Measurements from ENCODE around the gene ADAMTS14. TPM values are rescaled to one million over a fixed set of nuclear protein-coding genes. Genes with fewer than 3 reads are reported as not detected.

ADAMTS14 gene
- total RNA-seq, 1 experiment from 2014 or later, result 1.6 TPM

DNA sequence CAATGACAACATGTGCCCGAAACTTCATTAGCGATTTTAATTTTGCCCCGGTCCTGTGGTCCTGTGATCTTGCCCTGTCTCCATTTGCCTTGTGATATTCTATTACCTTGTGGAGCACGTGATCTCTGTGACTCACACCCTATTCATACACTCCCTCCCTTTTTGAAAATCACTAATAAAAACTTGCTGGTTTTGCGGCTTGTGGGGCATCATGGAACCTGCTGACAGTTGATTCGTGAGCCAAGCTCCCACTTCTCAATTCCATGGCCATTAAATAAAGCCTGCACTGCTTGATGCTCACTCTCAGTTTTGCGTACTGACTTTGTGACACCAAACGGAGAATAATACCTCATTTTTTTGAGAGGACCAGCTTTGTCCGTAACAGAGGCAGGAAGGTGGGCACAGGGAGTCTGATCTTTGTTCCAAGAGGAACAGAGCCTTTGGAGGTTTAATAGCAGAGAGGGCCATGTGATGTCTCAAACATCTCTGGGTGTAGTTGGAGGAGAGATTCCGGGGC, 3.8 kb upstream of the ADAMTS14 start:
- DNase-seq, result peak; percentile 45
- H3K4me3 ChIP-seq, result no peak overlapping the region
- H3K36me3 ChIP-seq, result no peaks in the 10 kb centered on the region
- H3K27me3 ChIP-seq, result no peaks in the 10 kb centered on the region
- no peaks in the 10 kb centered on the region for H3K9me3 ChIP-seq

DNA sequence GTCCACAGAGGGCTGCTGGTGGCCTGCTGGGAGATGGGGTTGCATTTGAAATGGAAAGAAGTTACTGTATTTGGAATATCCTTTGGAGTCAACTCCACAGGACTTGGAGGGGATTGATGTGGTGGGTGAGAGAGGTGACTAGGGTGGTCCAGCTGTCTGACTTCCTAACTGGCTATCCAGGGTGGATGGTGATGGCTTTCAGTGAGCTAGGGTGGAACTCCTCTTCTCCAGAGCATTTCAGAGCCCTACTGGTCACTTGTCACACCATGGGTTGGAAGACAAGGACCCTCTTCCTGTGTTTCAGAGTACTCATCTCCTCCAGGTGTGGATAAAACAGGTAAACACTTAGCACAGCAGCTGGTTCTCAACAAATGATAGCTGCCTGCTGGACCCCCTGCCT, 3.3 kb upstream of the ADAMTS14 start:
- H3K4me3 ChIP-seq, result no peak overlapping the region
- DNase-seq, result no peak
- no peaks in the 10 kb centered on the region for H3K9me3 ChIP-seq
- no peaks in the 10 kb centered on the region for H3K27me3 ChIP-seq
- H3K36me3 ChIP-seq, result no peaks in the 10 kb centered on the region

DNA sequence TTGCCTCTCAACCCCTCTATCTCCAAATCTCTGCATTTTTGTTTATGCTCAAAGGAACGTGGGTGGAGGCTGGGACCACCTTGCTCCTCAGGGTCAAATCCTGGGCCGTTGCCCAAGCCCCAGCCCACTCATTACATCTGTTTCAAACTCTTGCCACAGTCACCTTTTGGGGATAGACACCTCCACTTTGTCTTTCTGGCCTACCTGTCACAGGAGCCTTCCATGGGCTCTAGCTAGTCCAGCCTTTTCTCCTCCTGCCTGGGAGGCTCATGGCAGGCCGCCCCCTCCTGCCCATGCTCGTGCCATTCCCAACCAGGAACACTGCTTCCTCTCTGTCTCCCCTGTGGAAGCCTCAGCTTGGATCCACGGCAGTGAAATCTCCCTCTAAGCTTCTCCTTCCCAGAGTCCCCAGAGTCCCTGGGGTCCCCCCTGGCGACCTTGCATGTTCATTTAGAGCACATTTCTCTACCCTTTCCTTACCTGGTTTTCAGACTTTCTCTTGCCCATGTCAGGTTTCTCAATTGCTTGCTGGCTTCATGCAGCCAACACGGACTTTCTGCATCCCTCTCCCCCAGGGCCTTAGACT, 2.5 kb upstream of the ADAMTS14 start:
- no peak for DNase-seq
- Histone ChIP-seq H3K9me3 (no peaks in the 10 kb centered on the region), H3K36me3 (peaks cover 4% of the 10 kb centered on the region), H3K27me3 (no peaks in the 10 kb centered on the region), H3K4me3 (no peak overlapping the region)

DNA sequence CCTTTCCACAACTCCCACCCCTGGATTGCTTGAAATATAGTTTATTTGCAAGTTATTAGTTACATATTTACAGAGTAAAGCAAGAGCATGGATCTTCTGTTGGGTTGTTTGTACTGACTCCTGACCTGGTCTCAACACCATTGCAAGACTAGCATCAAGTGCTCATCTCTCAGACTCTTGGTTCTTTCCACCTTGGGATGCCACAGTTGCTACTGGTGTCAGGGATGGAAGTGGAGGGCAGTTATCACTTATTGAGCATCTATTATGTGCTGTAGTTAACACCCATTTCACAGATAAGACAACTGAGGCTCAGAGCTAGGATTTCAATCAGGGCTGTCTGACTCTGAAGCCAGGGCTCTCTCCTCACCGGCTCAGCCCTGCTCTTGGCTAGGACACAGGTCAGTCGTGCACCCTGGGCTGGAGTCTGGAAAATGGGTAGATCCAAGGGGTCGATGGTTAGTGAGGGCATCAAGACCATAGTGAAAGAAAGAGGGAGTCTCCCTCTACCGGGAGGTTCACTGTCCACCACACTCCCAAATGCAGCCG, 614 bp upstream of the ADAMTS14 start:
- H3K36me3 ChIP-seq, result peaks cover 7% of the 10 kb centered on the region
- peak overlapping the region; percentile 50 for H3K4me3 ChIP-seq
- no peaks in the 10 kb centered on the region for H3K9me3 ChIP-seq
- no peaks in the 10 kb centered on the region for H3K27me3 ChIP-seq
- DNase-seq, result no peak

DNA sequence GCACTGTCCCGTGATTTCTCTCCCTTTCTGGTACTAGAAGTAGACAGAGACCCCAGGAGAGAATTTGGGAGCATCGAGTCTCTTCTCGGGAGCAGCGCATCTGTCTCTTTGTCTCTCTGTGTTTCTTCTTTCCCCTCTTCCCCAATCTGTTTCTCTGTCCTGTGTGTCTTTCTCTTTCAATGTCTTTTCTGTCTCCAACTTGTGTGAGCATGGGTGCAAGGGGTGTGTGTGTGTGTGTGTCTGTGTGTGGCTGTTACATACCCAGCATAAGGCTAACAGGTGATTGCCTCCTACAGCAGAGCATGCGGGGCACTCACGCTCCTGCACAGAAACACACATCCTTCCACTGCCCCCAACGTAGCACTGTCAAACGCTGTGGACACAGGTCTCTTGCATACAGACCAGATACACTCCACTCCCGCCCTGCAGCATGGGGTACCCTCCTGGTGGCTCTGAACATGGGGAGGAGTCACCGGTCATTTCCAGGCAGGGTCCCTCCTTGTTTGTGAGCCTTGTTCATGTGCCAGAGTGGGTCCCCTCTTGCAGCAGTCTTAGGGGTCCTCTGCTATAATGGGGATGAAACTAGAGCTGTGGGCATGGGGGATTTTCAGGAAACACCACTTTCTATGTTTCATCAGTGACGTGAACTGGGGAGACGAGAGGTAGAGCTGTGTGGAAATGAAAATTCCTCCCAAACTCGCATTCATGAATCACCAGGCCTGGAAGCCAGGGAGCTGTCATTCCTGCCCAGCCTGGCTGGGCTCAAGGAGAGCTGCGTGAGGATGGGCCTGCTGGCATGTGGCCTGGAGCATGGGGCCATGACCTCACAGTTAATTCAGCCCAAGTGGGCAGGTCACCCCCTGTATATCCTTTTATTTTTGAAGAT, 980 bp downstream of the ADAMTS14 start:
- Histone ChIP-seq H3K4me3 (peak overlapping the region; percentile 55), H3K36me3 (peaks cover 7% of the 10 kb centered on the region), H3K9me3 (no peaks in the 10 kb centered on the region), H3K27me3 (no peaks in the 10 kb centered on the region)
- DNase-seq, result peak; percentile 96

DNA sequence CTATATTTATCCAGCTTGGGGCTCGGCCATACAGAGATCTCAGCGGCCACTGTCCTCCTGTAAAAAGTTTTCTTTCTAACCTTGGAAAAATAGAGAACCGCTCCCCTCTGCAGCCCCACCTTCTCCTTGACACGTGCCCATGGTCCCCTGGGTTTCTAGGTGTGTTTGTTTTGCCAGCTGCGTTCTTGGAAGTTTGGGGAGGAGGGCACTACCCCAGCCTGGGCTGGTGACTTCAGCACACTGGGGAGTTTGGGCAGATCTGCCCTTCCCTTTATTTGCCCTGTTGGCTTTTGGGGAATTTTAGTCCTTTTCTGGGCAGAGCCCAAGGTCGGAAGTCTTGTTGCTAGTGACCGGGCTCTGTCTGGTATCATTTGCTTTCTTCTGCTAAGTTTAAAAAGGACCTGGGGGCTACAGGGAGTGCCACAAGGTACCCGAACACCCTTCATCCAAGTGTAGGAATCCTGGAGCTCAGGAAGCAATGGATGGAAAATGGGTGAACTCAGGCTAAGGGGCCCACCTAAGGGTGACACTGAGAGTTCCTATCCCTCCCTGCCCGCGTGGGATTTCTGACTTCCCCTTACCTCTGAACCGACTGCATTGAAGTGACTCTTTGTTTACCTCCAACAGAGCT, 1.7 kb downstream of the ADAMTS14 start:
- Histone ChIP-seq H3K36me3 (peaks cover 7% of the 10 kb centered on the region), H3K4me3 (peak overlapping the region; percentile 19), H3K27me3 (no peaks in the 10 kb centered on the region), H3K9me3 (no peaks in the 10 kb centered on the region)
- no peak for DNase-seq

DNA sequence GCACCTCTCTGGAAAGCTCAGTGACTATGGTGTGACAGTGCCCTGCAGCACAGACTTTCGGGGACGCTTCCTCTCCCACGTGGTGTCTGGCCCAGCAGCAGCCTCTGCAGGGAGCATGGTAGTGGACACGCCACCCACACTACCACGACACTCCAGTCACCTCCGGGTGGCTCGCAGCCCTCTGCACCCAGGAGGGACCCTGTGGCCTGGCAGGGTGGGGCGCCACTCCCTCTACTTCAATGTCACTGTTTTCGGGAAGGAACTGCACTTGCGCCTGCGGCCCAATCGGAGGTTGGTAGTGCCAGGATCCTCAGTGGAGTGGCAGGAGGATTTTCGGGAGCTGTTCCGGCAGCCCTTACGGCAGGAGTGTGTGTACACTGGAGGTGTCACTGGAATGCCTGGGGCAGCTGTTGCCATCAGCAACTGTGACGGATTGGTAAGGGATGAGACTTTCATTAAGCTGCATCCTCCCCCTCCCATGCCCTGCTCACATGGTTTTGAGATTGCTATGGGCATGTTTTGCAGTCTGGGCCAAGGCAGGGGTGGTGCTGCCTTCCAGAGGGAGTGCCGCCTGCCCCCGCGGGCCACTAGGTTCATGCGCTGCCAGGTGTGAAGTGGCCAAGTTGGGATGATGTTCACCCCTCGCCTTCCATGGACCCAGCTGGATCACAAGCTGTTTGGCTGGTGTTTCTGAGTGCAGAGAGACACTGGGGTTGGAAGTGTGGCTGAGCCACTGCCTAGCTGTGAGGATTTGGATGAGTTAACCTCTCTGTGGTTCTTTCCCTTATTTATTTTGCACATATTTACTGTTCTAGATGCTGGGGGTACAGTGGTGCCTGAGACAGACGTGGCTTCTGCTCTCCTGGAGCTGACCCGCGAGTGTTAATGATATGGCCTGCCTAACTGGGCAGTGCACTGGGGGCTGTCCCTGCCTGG, 2.5 kb downstream of the ADAMTS14 start:
- H3K9me3 ChIP-seq, result no peaks in the 10 kb centered on the region
- H3K36me3 ChIP-seq, result peaks cover 7% of the 10 kb centered on the region
- DNase-seq, result no peak
- no peaks in the 10 kb centered on the region for H3K27me3 ChIP-seq
- no peak overlapping the region for H3K4me3 ChIP-seq

DNA sequence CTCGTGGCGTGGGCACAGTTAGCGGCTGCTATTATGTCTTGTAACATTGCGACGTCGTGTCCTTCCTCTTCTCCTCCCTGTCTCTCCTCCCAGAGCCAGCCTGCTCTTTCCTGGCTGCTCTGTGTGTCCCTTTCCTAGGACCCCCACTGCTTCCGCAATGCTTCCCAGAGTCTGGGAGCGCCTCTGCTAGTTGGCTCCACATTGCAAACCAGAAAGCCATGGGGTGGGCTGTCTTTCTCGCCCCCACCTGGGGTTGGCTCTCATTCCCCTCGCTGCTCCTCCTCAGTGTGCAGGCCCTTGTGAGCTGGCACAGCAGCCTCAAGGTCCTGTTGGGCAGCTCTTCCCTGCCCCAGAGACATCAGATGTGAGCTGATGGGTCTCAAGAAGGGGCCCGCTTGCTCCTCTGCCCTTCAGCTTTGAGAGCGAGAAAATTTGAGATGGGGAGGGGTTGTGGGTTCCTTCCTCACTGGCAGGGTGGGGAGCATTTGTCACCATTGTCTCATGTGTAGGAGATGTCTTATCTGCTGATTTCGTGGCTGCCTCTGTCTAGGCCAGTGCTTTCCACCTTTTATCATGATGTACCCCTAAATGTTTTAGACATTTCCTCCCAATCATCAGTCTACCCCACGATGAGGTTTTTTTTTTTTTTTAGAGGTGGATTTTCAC, 3.3 kb downstream of the ADAMTS14 start:
- peaks cover 7% of the 10 kb centered on the region for H3K36me3 ChIP-seq
- H3K27me3 ChIP-seq, result no peaks in the 10 kb centered on the region
- no peak for DNase-seq
- no peak overlapping the region for H3K4me3 ChIP-seq
- no peaks in the 10 kb centered on the region for H3K9me3 ChIP-seq

DNA sequence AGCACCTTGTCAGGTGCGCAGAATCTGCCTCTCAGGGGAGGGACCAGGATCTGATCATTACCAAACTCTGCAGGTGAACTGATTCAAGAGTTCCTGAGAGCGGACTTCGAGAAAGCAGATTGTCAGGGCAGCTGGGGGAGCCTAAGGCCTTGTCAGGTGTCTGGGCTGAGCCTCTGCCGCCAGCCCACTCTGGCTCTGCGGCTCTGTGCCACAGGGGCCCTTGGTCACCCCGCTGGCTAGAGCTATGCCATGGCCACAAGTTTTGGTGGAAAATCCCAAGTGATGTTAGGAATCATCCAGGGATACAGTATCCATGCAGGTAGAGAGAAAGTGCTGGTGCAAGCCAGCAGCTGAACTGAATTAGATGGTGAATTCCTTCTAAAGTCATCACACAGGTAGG, 4.2 kb downstream of the ADAMTS14 start:
- Histone ChIP-seq H3K36me3 (peaks cover 7% of the 10 kb centered on the region), H3K9me3 (no peaks in the 10 kb centered on the region), H3K4me3 (no peak overlapping the region), H3K27me3 (no peaks in the 10 kb centered on the region)
- no peak for DNase-seq

DNA sequence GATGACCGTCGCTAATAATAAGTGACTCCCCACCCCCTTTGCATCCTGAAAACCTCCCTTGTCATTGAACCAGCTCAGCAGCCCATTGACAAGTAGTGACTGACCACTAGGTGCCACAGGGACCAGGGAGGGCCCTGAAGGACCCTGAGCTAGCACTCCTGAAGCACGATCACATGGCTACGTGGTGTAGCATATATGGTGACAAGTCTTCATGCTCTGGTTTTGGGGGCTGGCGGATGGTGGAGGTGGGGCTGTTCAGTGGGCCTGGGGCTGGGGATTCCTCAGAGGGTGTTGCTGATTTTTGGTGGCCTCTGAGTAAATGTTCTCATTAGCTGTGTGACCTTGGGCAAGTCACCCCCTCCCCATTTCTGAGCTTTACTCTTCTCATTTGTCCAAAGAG, 4.7 kb downstream of the ADAMTS14 start:
- Histone ChIP-seq H3K4me3 (no peak overlapping the region), H3K9me3 (no peaks in the 10 kb centered on the region), H3K27me3 (no peaks in the 10 kb centered on the region), H3K36me3 (peaks cover 7% of the 10 kb centered on the region)
- DNase-seq, result no peak

DNA sequence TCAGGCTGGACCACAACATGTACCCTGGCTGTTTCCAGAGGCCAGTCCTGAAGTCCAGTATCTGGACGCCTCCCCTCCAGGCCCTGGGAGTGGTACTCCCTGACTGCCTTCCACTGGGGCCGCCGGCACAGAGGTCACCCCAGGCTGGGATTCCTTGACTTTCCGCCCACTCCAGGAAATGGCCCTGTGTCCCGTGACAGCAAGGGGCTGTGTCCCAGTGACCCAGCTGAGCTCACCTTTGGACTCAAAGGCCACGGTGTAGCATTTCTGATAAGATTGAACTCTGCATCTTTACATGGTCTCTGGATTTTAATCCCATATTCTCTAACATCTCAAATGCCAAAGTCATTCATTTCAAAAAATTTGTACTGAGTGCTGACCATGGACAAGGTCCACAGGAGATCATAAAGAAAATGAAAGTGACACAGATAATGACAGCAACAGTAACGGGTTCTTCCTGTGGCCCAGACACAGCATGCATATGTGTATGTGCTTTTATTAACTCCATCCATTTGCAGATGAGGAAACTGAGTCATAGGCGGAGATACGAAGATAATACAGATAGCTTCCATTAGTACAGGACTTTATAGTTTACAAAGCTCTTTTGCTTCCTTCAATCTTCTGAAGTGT, 5.4 kb downstream of the ADAMTS14 start:
- no peaks in the 10 kb centered on the region for H3K27me3 ChIP-seq
- no peak overlapping the region for H3K4me3 ChIP-seq
- H3K36me3 ChIP-seq, result peaks cover 7% of the 10 kb centered on the region
- no peaks in the 10 kb centered on the region for H3K9me3 ChIP-seq
- DNase-seq, result no peak

DNA sequence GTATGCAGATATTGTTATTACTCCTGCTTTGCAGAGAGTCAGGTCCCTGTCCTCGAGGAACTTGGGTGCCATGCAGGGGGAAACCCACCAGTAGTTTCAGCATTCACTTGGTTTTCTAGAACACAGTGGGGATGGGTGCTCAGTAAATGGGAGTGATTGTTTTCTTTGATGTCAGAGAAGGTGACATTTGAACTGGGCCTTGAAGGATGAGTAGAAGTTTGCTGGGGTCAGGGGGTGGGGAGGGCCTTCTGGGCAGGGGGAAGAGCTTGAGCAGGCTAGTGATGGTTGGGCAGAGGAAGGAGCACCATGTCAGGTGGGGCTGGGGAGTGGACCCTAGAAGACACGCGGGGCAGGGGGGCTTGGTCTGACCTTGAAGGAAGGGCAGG, 5.9 kb downstream of the ADAMTS14 start:
- Histone ChIP-seq H3K9me3 (no peaks in the 10 kb centered on the region), H3K36me3 (peaks cover 7% of the 10 kb centered on the region), H3K4me3 (no peak overlapping the region), H3K27me3 (no peaks in the 10 kb centered on the region)
- DNase-seq, result no peak

DNA sequence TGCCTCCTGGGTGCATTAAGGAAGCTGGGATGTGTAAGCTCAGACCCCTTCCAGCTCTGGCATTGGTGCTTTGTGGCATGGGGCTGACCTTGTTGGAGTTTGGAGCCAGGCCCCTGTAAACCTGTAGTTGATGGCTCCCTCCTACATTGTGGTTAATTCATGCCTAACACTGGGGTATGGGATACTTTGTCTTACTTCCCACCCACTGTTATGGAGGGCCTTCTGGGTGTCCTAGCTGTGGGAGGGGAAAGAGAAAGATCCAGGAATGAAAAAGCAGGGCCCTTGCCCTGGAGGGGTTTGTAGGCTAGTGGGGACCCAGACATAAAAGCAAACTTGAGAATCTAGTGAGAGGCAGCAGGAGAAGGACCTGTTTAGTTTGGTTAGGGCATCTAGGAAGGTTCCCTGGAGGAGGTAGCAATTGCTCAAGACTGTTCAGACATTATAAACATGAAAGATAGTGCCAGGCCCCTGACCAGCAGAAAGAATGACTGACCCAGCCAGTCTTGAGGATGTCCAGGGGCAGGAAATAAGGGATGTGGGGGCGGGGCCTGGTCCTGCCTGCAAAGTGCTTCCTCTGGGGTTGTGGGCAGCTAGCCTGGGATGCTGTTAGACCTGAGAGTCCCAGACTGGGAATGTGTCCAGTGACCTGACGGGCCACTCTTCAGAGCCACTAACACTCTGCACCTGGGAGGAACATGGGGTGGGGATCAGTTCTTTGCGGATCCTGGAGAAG, 6.6 kb downstream of the ADAMTS14 start:
- peak; percentile 66 for DNase-seq
- no peaks in the 10 kb centered on the region for H3K9me3 ChIP-seq
- peaks cover 7% of the 10 kb centered on the region for H3K36me3 ChIP-seq
- H3K4me3 ChIP-seq, result no peak overlapping the region
- no peaks in the 10 kb centered on the region for H3K27me3 ChIP-seq

DNA sequence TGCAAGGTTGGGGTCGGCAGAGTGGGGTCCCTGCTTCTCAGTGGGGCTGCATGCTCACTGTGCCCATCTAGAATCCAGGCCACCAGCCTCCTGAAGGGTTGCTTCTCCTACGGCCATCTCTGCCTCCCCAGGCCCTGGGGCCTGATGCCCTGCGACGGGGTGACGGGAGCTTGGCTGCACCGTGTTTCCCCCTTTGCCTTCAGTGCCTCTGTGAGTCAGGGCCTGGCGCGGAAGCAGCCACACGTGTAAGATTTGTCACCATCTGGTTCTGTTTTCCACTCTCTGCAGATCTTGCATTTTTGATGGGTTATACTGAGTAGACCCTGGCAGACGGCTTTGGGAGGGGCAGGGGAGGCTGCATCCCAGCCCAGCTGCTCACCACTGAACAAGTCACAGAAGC, 7.2 kb downstream of the ADAMTS14 start:
- H3K4me3 ChIP-seq, result no peak overlapping the region
- H3K36me3 ChIP-seq, result peaks cover 6% of the 10 kb centered on the region
- H3K9me3 ChIP-seq, result no peaks in the 10 kb centered on the region
- H3K27me3 ChIP-seq, result no peaks in the 10 kb centered on the region
- peak; percentile 87 for DNase-seq
